GF-D8 (cell line): ENCODE data around the gene CHPF2.

ENCODE experiments used
- DNase-seq: peaks from one replicate; lab custom pipeline; 2025; lab: John Stamatoyannopoulos, UW

The CHPF2 gene

GRCh38 chr7:151232091-151232916, at the start of gene CHPF2:
TSS of gene CHPF2 (plus strand) at chr7:151232483. CDS start at chr7:151234012, 1,529 bp downstream.
- DNase-seq = peak; percentile 77

GRCh38 chr7:151185762-151186639, 46.3 kb upstream of the CHPF2 start:
- no peak for DNase-seq

- DNase-seq = no peak
These were observed 45.5 kb upstream of the CHPF2 start, which contains the start of gene ASB10 for GRCh38 chr7:151186640-151187408. TSS of gene ASB10 (minus strand) at chr7:151187250. CDS start at chr7:151187130, 120 bp downstream.

- no peak for DNase-seq
These were observed 44.7 kb upstream of the CHPF2 start for GRCh38 chr7:151187409-151188251.

- DNase-seq = no peak
These were observed 44.1 kb upstream of the CHPF2 start for GRCh38 chr7:151188252-151188542.

GRCh38 chr7:151189038-151189437, 43.2 kb upstream of the CHPF2 start:
- no peak for DNase-seq

- DNase-seq = no peak
These were observed 40.7 kb upstream of the CHPF2 start for GRCh38 chr7:151191544-151191943.

- DNase-seq = no peak
These were observed 40.2 kb upstream of the CHPF2 start for GRCh38 chr7:151192002-151192539.

GRCh38 chr7:151193203-151193978, 38.9 kb upstream of the CHPF2 start:
- no peak for DNase-seq

- no peak for DNase-seq
These were observed 38.1 kb upstream of the CHPF2 start for GRCh38 chr7:151194188-151194587.

GRCh38 chr7:151195616-151196450, 36.5 kb upstream of the CHPF2 start:
- DNase-seq = no peak

- no peak for DNase-seq
These were observed 34.4 kb upstream of the CHPF2 start for GRCh38 chr7:151197932-151198331.

GRCh38 chr7:151198945-151199848, 33.1 kb upstream of the CHPF2 start:
- no peak for DNase-seq

GRCh38 chr7:151201344-151201743, 30.9 kb upstream of the CHPF2 start:
- DNase-seq = no peak

GRCh38 chr7:151201751-151202150, 30.5 kb upstream of the CHPF2 start:
- no peak for DNase-seq

GRCh38 chr7:151202836-151203235, 29.4 kb upstream of the CHPF2 start:
- DNase-seq = no peak

- DNase-seq = no peak
These were observed 27.8 kb upstream of the CHPF2 start for GRCh38 chr7:151204383-151205032.

GRCh38 chr7:151205730-151206129, 26.6 kb upstream of the CHPF2 start:
- no peak for DNase-seq
